ENCODE data around the gene ABHD14A.

ABHD14A gene

GRCh38 chr3:52007291-52007690 is 32.4 kb downstream of the ABHD14A start:
- Histone ChIP-seq H3K36me3 (replicated peaks; ENCODE audit: low read depth, low read length) (no peaks in the 10 kb centered on the region), H3K9ac (ENCODE audit: low read length) (no peak overlapping the region)

GRCh38 chr3:52010431-52010830 is 35.6 kb downstream of the ABHD14A start:
- Histone ChIP-seq H3K9ac (ENCODE audit: low read length) (no peak overlapping the region), H3K4me1 (ENCODE audit: low read length) (peaks cover 17% of the 10 kb centered on the region), H3K79me2 (ENCODE audit: low read length) (no peaks in the 10 kb centered on the region), H3K27ac (ENCODE audit: low read length) (no peak overlapping the region), H3K4me3 (ENCODE audit: low read length) (no peak overlapping the region), H2AFZ (ENCODE audit: low read depth, low read length) (no peak overlapping the region), H3K9me3 (ENCODE audit: insufficient read depth, low read length) (no peaks in the 10 kb centered on the region), H4K20me1 (ENCODE audit: insufficient read depth, low read length) (no peaks in the 10 kb centered on the region), H3K4me2 (ENCODE audit: low read length) (no peak overlapping the region), H3K36me3 (replicated peaks; ENCODE audit: low read depth, low read length) (no peaks in the 10 kb centered on the region), H3K27me3 (ENCODE audit: low read depth, low read length) (peaks cover 31% of the 10 kb centered on the region)
- TF ChIP-seq EZH2phosphoT487 (IDR thresholded peaks at IDR 0.05; ENCODE audit: low read depth) (no peak), CTCF (IDR thresholded peaks at IDR 0.05; ENCODE audit: low read depth, low read length) (no peak)

More at GRCh38 chr3:52007291-52007690, 32.4 kb downstream of the ABHD14A start:
- peaks cover 37% of the 10 kb centered on the region for H3K27me3 ChIP-seq (ENCODE audit: low read depth, low read length)
- H3K9me3 ChIP-seq (ENCODE audit: insufficient read depth, low read length), result no peaks in the 10 kb centered on the region
- TF ChIP-seq EZH2phosphoT487 (IDR thresholded peaks at IDR 0.05; ENCODE audit: low read depth), result no peak
- no peak for TF ChIP-seq CTCF (IDR thresholded peaks at IDR 0.05; ENCODE audit: low read depth, low read length)
- no peak overlapping the region for H2AFZ ChIP-seq (ENCODE audit: low read depth, low read length)
- H4K20me1 ChIP-seq (ENCODE audit: insufficient read depth, low read length), result no peaks in the 10 kb centered on the region
- peaks cover 10% of the 10 kb centered on the region; the same call in 1 of the 2 replicates for H3K4me1 ChIP-seq (ENCODE audit: low read length)
- H3K79me2 ChIP-seq (ENCODE audit: low read length), result no peaks in the 10 kb centered on the region
- no peak overlapping the region for H3K4me3 ChIP-seq (ENCODE audit: low read length)
- H3K27ac ChIP-seq (ENCODE audit: low read length), result no peak overlapping the region
- no peak overlapping the region for H3K4me2 ChIP-seq (ENCODE audit: low read length)

- Histone ChIP-seq H3K4me2 (ENCODE audit: low read length) (no peak overlapping the region), H3K4me3 (ENCODE audit: low read length) (no peak overlapping the region), H3K9ac (ENCODE audit: low read length) (no peak overlapping the region), H3K4me1 (ENCODE audit: low read length) (peaks cover 12% of the 10 kb centered on the region), H3K9me3 (ENCODE audit: insufficient read depth, low read length) (no peaks in the 10 kb centered on the region), H3K36me3 (replicated peaks; ENCODE audit: low read depth, low read length) (no peaks in the 10 kb centered on the region), H3K27ac (ENCODE audit: low read length) (no peak overlapping the region), H3K79me2 (ENCODE audit: low read length) (no peaks in the 10 kb centered on the region), H3K27me3 (ENCODE audit: low read depth, low read length) (peaks cover 34% of the 10 kb centered on the region), H4K20me1 (ENCODE audit: insufficient read depth, low read length) (no peaks in the 10 kb centered on the region), H2AFZ (ENCODE audit: low read depth, low read length) (no peak overlapping the region)
- TF ChIP-seq CTCF (IDR thresholded peaks at IDR 0.05; ENCODE audit: low read depth, low read length) (no peak), EZH2phosphoT487 (IDR thresholded peaks at IDR 0.05; ENCODE audit: low read depth) (no peak)
Measured at GRCh38 chr3:52012699-52013098, 37.8 kb downstream of the ABHD14A start.

GRCh38 chr3:52013802-52014598 is 39.1 kb downstream of the ABHD14A start:
- Histone ChIP-seq H2AFZ (ENCODE audit: low read depth, low read length) (no peak overlapping the region), H3K9ac (ENCODE audit: low read length) (no peak overlapping the region), H3K27me3 (ENCODE audit: low read depth, low read length) (peaks cover 34% of the 10 kb centered on the region), H3K4me2 (ENCODE audit: low read length) (no peak overlapping the region), H3K36me3 (replicated peaks; ENCODE audit: low read depth, low read length) (no peaks in the 10 kb centered on the region), H3K4me3 (ENCODE audit: low read length) (no peak overlapping the region), H3K4me1 (ENCODE audit: low read length) (peaks cover 12% of the 10 kb centered on the region), H3K27ac (ENCODE audit: low read length) (no peak overlapping the region), H3K79me2 (ENCODE audit: low read length) (no peaks in the 10 kb centered on the region), H4K20me1 (ENCODE audit: insufficient read depth, low read length) (no peaks in the 10 kb centered on the region), H3K9me3 (ENCODE audit: insufficient read depth, low read length) (no peaks in the 10 kb centered on the region)
- TF ChIP-seq CTCF (IDR thresholded peaks at IDR 0.05; ENCODE audit: low read depth, low read length) (no peak), EZH2phosphoT487 (IDR thresholded peaks at IDR 0.05; ENCODE audit: low read depth) (no peak)

Measured in OCI-LY3 (cell line).